Urothelium cell line (cell line): ENCODE data around the gene PGAM4.
"Not testable (repeated sequence)": the region's sequence is repeated elsewhere in the genome, so short reads cannot be mapped to it uniquely, and the experiment has no call there.

Source experiments
- DNase-seq: peaks from one replicate; pipeline ENCODE4 v3.0.0; 2011; ENCODE audit warnings: low spot score, mixed read lengths
- FAIRE-seq: peaks from 2 replicates; lab custom pipeline; 2011; peaks lifted over from hg19 to GRCh38; lab: Jason Lieb, UNC

Gene PGAM4

DNA sequence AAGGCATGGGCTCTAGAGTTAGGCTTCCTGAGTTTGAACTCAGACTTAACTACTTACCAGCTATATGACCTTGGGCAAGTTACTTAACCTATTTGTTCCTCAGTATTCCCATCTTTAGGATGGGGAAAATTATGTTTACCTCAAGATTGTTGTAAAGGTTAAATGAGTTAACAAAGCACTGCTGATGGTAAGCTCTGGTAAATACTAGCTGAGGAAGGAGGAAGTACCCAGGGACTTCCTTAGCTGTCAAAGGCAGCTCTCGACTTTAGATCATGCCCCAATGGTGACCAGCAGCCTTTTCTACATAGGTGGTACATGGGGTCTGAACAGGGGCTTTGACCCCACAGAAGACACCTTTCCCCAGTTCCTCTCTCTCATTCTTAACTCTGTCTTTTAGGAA lies 38.9 kb downstream of the PGAM4 start:
- no peak for FAIRE-seq
- no peak for DNase-seq

DNA sequence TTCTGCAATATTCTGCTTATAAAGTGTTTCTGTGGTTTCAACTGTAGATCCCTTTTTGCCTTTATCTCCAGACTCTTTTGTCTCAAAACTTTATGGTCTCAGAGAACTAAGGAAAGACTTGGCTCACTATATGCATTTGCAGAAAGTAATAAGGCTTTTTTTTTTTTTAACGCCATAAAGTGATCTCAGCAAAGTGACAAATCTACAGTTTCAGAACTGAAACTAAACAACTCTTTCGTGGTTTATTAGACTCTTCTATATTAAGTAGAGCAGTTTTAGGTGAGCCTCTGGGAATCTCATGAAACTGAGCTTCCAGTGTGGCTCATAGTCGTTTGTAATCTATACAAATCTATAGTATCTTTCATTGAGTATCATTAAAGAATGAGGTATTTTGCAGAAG lies 43.7 kb downstream of the PGAM4 start:
- no peak for FAIRE-seq

DNA sequence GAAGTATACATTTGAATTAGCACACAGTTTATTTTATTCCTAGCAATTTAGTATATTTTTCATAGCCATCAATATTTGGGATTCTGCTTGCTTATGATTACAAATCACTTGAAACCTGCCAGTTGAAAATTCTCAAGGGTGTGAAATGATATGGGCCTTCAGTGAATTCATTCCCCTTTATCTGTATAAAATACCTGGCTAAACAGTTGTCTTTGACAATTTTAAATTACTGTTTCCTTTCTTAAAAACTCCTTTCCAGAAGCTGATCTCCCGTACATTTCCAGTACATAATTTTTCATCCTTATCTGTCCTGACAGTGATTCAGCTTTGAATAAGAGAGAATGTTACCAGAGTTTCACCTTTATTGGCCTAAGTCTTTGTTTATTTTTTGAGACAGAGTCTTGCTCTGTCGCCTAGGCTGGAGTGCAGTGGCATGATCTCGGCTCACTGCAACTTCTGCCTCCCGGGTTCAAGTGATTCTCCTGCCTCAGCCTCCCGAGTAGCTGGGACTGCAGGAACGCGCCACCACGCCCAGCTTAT lies 45.0 kb downstream of the PGAM4 start:
- no peak for DNase-seq
- no peak for FAIRE-seq

More for the DNA sequence above, 43.7 kb downstream of the PGAM4 start:
- no peak for DNase-seq

- FAIRE-seq, result no peak
These were observed 46.7 kb downstream of the PGAM4 start for GRCh38 chrX:77922787-77923186.

GRCh38 chrX:77919370-77919769 lies 50.1 kb downstream of the PGAM4 start:
- not testable (repeated sequence) for FAIRE-seq, DNase-seq

More at GRCh38 chrX:77922787-77923186, 46.7 kb downstream of the PGAM4 start:
- DNase-seq, result no peak

DNA sequence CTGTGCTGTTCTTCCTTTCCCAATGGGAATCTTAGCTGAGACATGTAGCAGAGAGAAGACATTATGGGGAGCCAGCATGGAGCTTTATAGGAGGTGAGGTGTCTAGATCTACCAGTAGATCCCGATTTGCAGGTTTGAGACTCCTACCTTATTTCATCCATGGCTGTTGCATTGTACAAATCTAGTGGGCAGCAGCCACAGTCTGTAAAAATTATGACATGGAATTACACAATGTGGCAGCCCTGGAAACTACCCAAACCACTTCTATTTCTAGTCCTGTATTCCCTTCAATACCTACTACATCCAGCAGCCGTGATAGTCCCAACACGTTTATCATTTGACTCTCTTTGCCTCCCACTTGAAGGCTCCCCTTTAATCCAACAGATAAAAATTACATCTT lies 50.9 kb downstream of the PGAM4 start:
- FAIRE-seq (no peak), DNase-seq (no peak)
